WERI-Rb-1 (cell line): ENCODE measurements around the gene CNPY4.
A peak's percentile ranks its signal among the peaks of the same experiment; 100 is the strongest.

Experiments used
- DNase-seq: peaks from one replicate; pipeline ENCODE4 v3.0.0-alpha.2; 2020
- H3K27ac ChIP-seq: fragments of 250-450 bp; sonication (Bioruptor Pico); 2 replicates; pipeline ENCODE4 v1.5.1; 2020; ENCODE audit warnings: mild to moderate bottlenecking, moderate library complexity
- H3K27me3 ChIP-seq: fragments of 250-450 bp; sonication (Bioruptor Pico); 2 replicates; pipeline ENCODE4 v1.5.1; 2021; ENCODE audit warnings: mild to moderate bottlenecking, low read depth, moderate library complexity; ENCODE audit not compliant: insufficient read depth, severe bottlenecking
- H3K36me3 ChIP-seq: fragments of 250-450 bp; sonication (Bioruptor Pico); 2 replicates; pipeline ENCODE4 v1.5.1; 2020; ENCODE audit warnings: mild to moderate bottlenecking, moderate library complexity
- H3K4me3 ChIP-seq: 2 replicates; pipeline ENCODE4 v1.5.1; 2011; ENCODE audit warnings: low read depth, mild to moderate bottlenecking, control low read depth, low read length
- H3K9me3 ChIP-seq: fragments of 250-450 bp; sonication (Bioruptor Pico); 2 replicates; pipeline ENCODE4 v1.5.1; 2021; ENCODE audit warnings: mild to moderate bottlenecking, moderate library complexity; ENCODE audit not compliant: severe bottlenecking
- TF ChIP-seq, protein P1 (sequence below): IDR thresholded peaks from 2 replicates; pipeline ENCODE4 v1.5.1; 2011; ENCODE audit warnings: low read depth, mild to moderate bottlenecking, control low read depth, inconsistent platforms, low read length

Gene CNPY4

DNA sequence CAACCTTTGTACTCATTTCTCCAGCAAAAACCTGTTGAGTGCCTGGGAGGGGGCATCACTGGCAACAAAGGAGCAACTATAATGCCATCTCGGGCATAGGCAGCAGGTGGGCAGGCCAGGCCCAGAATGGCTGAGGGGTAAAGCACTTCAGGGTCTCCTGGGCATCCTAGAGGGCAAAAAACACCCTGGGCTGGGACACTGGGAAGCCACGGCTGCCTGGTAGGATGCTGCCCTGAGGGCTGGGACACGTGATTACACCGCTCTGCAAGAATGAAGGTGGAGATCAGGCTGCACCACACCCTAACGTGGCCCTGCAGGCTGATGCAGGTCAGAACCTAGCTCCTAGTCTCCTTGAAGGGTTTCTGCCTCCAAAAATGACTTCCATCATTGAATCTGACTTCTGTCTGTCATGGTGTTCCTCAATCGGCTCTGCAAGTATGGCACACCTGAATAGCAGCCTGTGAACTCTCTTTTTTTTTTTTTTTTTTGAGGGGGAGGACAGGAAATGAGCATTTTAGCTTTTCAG is 43.6 kb downstream of the CNPY4 start:
- H3K27ac ChIP-seq: no peak overlapping the region
- TF ChIP-seq, protein P1, sequence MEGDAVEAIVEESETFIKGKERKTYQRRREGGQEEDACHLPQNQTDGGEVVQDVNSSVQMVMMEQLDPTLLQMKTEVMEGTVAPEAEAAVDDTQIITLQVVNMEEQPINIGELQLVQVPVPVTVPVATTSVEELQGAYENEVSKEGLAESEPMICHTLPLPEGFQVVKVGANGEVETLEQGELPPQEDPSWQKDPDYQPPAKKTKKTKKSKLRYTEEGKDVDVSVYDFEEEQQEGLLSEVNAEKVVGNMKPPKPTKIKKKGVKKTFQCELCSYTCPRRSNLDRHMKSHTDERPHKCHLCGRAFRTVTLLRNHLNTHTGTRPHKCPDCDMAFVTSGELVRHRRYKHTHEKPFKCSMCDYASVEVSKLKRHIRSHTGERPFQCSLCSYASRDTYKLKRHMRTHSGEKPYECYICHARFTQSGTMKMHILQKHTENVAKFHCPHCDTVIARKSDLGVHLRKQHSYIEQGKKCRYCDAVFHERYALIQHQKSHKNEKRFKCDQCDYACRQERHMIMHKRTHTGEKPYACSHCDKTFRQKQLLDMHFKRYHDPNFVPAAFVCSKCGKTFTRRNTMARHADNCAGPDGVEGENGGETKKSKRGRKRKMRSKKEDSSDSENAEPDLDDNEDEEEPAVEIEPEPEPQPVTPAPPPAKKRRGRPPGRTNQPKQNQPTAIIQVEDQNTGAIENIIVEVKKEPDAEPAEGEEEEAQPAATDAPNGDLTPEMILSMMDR: no peak
- no peaks in the 10 kb centered on the region for H3K27me3 ChIP-seq
- DNase-seq: no peak
- H3K9me3 ChIP-seq: no peaks in the 10 kb centered on the region
- H3K4me3 ChIP-seq: no peak overlapping the region
- no peaks in the 10 kb centered on the region for H3K36me3 ChIP-seq

GRCh38 chr7:100163871-100164270 is 44.4 kb downstream of the CNPY4 start:
- Histone ChIP-seq H3K27ac (no peak overlapping the region), H3K27me3 (no peaks in the 10 kb centered on the region), H3K9me3 (no peaks in the 10 kb centered on the region), H3K4me3 (no peak overlapping the region), H3K36me3 (no peaks in the 10 kb centered on the region)
- TF ChIP-seq, protein P1: no peak
- DNase-seq: no peak

GRCh38 chr7:100166317-100166940 is 47.0 kb downstream of the CNPY4 start:
- H3K36me3 ChIP-seq: peaks cover 12% of the 10 kb centered on the region
- no peak for DNase-seq
- H3K27ac ChIP-seq: no peak overlapping the region
- TF ChIP-seq, protein P1: no peak
- H3K27me3 ChIP-seq: no peaks in the 10 kb centered on the region
- H3K9me3 ChIP-seq: no peaks in the 10 kb centered on the region
- no peak overlapping the region for H3K4me3 ChIP-seq

GRCh38 chr7:100166970-100167911 is 47.8 kb downstream of the CNPY4 start:
- Histone ChIP-seq H3K27me3 (no peaks in the 10 kb centered on the region), H3K36me3 (peaks cover 16% of the 10 kb centered on the region), H3K27ac (no peak overlapping the region), H3K4me3 (peak overlapping the region; percentile 62), H3K9me3 (no peaks in the 10 kb centered on the region)
- TF ChIP-seq, protein P1: no peak
- no peak for DNase-seq

DNA sequence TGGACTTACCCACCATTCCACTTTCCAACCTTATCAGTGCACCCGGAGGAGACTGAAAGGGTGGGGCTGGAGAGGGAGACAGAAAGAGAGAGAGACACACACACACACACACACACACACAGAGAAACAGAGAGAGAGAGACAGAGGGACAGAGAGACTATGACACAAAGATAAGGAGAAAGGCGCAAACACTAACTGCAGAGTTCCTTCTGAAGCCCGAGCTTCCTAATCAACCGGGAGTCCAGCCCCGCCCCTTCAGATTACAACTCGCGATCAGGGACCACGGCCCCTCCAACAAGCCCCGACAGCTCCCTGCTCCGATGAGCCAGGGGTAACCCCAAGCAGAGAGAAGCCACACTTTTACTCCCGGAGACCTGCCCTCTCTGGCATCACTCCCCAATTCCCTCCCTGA is 48.5 kb downstream of the CNPY4 start:
- H3K27me3 ChIP-seq: no peaks in the 10 kb centered on the region
- TF ChIP-seq, protein P1: no peak
- peak overlapping the region; percentile 24 for H3K27ac ChIP-seq
- H3K4me3 ChIP-seq: peak overlapping the region; percentile 62
- peaks cover 19% of the 10 kb centered on the region for H3K36me3 ChIP-seq
- H3K9me3 ChIP-seq: no peaks in the 10 kb centered on the region
- DNase-seq: no peak
